ENCODE results near the gene DNAJC15.
A peak's percentile ranks its signal among the peaks of the same experiment; 100 is the strongest.
"Not testable (repeated sequence)": the region's sequence is repeated elsewhere in the genome, so short reads cannot be mapped to it uniquely, and the experiment has no call there.

Gene DNAJC15

DNA sequence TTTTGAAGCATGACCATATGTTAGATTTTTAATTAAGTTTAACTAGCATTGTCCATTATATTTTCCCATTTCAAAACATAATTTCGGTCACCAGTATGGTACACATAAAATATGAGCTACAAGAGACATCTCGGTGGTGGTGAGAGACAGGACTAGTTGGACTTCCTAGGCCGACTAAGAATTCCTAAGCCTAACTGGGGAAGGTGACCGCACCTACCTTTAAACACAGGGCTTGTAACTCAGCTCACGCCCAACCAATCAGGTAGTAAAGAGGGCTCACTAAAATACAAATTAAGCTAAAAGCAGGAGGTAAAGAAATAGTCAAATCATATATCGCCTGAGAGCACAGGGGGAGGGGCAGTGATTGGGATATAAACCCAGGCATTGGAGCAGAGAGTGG is 22.9 kb downstream of the DNAJC15 start:
- DNase-seq = no peak

DNA sequence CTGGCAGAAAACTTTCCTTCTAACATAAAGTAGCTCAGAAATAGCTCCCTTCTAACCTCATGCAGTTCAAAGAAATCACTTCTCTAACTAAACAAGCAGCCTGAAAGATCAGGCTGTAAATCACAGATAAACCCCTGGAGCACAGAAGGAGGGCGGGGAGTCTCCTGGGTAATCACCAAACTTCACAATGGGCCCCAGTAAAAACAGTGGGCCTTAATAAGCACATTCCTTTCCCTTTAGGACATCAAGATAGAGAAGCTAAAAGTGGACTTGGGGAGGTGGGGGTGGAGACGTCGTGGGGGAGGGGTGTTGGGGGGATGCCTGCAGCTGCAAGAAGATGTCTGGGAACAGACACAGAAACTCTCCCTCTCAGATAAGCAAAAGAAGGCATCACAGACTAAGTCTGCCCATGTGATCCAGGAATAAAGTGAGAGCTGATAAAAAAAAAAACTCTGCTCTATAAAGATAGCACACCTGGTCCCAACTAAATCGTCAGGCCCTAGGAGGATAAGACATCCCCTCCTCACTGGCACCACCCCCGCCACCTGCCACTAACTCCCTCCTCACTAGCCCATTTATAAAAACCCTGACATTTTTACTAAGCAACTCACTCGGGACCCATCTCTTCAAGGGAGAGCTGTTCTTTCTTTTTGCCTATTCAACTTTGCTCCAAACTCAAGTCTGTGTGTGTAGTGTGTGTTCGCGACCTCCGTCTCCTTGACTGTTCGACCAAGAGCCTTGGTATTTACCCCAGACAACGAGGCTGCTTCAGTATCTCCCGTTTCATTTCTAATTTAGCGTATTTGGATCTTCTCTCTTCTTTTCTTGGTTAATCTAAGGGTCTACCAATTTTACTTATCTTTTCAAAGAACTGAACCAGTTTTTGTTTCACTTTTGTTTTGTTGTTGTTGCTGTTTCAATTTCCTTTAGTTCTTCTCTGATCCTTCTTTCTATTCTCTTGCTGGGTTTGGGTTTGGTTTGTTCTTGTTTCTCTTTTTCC is 31.7 kb downstream of the DNAJC15 start:
- no peak for DNase-seq

- DNase-seq = no peak
Measured at GRCh38 chr13:43057653-43058317, 34.4 kb downstream of the DNAJC15 start.

- peak; percentile 45 for DNase-seq
Measured at GRCh38 chr13:43058318-43058674, 34.9 kb downstream of the DNAJC15 start.

GRCh38 chr13:43058831-43059230 is 35.4 kb downstream of the DNAJC15 start:
- no peak for DNase-seq

- DNase-seq = not testable (repeated sequence)
Measured at GRCh38 chr13:43059779-43060178, 36.4 kb downstream of the DNAJC15 start.

DNA sequence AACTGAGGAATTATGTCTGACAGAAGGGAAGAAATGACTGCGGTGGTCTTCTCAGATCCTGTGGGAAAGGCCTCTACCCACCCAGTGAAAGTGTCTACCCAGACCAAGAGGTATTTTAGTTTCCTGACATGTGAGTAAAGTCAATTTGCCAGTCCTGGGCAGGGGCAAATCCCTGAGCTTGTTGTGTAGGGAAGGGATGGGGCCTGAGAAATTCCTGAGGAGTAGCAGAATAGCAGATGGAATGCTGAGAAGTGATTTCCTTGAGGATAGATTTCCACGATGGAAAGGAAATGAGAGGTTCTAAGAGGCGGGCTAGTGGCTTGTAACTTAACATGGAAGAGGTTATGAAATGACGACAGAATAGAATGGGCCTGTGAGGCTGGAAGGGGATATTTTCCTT is 37.4 kb downstream of the DNAJC15 start:
- DNase-seq = not testable (repeated sequence)

DNA sequence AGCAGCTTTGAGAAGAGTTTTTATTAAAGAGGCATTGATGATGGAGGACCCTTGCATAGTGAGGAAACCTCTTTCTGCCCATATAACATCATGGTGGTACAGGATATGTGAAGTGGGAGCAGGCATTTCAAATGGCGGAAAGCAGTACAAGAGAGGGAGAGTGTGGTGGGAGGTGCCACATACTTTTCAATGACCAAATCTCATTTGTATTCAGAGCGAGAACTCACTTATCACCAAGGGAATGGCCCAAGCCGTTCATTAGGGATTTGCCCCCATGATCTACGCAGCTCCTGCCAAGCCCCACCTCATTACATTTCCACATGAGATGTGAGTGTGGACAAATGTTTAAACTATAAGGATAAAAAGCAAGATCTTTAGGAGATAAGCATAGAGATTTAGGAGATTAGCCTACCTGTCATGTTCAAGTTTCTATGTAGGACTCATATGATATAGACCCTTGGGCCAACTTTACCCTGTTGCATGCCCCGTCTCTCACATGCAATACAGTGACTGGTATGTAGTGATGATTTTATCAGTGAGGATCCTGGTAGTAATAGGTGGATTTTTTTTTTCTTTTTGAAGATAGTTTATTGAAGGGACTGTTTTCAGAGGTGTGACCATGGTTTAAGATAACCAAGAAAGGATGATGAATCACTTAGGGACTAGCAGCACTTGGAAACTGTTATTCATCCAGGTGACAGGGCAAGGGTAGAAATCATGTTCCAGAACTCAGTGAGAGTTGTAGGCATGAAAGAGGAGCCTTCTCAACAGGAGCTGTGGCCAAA is 38.3 kb downstream of the DNAJC15 start:
- peak; percentile 28 for DNase-seq

GRCh38 chr13:43071824-43072223 is 48.4 kb downstream of the DNAJC15 start:
- DNase-seq = no peak

- no peak for DNase-seq
Measured at GRCh38 chr13:43072394-43072793, 49.0 kb downstream of the DNAJC15 start.

DNA sequence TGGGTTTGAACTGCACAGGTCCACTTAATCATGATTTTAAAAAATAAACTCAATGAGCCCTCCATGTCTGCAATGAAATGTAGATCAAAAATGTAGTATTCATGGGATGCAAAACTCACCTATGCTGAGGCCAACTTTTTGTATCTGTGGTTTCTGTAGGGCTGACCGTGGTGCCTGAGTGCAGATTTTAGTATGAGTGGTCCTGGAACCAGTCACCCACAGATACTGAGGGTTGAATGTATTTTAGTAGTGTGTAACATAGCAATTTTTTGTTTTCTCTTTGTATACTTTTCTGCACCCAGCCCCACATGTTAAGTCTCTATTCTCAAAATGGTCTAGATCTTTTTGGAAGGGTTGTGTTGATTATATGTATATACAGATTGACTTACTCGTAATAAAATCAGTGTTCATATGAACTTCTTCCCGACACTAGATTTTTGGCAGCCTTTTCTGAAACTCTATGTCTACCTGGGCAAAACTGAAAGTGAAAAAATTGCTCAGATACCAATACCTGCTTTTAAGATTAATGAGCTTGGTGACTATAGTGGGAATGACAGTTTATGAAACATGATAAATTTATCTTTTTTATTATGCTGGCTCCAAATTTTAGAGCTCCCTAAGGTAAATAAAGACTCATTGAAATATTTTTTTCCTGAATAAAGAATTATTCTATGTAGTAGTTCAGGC is 51.6 kb downstream of the DNAJC15 start:
- DNase-seq = no peak

GRCh38 chr13:43075511-43075902 is 52.1 kb downstream of the DNAJC15 start:
- not testable (repeated sequence) for DNase-seq

DNA sequence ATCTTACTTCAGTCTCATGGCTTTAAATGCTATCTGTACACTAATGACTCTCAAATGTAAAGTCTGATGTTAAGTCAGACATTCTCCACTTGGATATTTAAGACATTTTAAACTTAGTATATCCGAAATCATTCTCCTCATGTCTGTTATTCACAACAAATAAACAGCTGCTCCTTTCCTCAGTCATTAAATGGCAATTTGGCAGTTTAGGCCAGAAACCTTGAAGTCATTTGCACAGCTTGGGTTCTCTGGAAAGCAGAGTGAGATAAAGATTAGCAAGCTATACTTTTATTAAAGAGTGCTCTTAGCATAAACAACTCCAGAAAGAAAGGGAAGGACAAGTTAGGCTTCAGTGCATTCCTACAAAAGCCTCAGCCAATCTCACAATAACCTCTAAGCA is 53.7 kb downstream of the DNAJC15 start:
- DNase-seq = no peak

GRCh38 chr13:43077461-43077860 is 54.1 kb downstream of the DNAJC15 start:
- no peak for DNase-seq

DNA sequence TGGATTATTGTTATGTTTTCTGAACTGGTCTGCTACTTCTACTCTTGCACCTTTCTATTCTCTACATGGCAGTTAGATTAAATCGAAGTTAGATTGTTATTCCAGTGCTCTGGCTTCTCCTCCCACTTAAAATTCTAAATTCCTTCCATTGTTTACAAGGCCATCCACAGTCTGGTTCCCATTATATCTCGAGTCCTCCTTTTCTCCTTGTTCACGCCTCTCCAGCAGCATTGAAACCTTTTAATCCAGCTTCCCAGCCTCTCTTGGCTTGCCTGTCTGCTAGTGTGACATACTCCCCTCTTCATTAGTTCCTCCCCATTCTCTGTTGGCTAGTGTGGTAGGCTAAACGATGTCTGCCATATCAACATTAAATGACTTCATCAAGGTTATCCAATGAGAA is 54.5 kb downstream of the DNAJC15 start:
- no peak for DNase-seq

DNA sequence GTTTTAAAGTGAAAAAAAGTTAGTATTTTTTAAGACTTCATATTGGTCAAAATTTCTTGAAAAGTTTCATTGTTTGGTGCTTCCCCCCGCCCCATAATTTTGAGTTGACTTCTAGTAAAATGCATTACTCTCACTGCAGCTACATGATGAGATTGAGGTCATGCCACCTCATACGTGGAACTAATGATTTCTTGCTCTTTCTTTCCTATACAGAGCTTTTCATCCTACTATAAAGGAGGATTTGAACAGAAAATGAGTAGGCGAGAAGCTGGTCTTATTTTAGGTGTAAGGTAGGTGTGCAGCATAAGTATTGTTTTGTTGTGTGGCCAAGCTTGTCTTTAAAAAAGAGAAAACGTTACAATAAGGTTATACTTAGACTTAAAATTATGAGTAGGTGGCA is 55.0 kb downstream of the DNAJC15 start:
- no peak for DNase-seq

DNA sequence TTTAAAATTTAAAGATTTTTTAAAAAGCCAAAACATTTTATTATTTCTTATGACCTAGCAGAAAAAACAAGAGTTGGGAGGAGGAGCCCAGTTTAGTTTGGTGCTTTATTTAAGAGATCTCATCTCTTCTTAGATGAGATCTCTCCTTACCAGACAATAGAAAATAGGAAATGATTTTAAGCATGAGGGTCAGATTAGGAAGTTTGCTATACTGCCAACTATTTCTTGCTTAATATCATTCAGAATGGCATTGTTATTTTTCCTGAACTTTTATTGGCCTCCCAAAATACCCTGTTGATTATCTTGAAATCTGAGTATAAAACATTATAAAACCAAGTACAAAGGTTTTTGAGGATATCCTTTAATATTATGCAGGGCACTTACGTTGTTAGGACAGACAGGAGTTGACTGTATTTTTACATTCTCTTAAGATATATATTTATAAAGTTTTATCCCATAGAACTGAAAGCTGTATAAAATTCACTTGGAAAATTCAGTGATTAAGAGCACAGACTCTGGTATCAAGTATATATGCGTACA is 56.1 kb downstream of the DNAJC15 start:
- DNase-seq = no peak

GRCh38 chr13:43080199-43080598 is 56.8 kb downstream of the DNAJC15 start:
- no peak for DNase-seq

DNA sequence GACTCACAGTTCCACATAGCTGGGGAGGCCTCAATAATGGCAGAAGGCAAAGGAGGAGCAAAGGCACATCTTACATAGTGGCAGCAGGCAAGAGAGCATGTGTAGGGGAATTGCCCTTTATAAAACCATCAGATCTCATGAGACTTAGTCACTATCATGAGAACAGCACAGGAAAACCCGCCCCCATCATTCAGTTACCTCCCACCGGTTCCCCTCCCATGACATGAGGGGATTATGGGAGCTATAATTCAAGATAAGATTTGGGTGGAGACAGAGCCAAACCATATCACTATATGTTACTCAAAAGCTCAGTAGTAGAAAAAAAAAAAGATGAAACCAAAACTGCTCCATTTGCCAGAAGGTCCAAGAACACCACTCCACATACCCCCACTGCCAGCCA is 58.5 kb downstream of the DNAJC15 start:
- no peak for DNase-seq

DNA sequence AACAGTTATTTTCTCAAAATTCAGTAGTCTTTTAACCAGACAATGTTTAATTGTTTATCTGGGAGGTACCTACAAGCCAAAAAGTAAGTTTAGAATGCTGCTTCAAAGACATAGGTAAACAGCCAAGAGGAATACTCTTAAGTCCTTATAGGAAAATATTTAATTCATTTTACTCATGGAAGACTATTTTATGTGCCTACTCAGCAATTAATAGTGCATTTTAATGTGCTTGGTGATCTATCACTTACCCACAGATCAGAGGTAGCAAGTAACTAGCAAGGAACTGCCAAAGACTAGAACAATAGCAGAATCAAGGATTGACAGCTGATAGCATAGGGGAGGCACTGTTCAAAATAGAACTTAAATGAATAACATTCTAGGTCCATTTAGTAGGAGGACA is 60.4 kb downstream of the DNAJC15 start:
- no peak for DNase-seq

DNA sequence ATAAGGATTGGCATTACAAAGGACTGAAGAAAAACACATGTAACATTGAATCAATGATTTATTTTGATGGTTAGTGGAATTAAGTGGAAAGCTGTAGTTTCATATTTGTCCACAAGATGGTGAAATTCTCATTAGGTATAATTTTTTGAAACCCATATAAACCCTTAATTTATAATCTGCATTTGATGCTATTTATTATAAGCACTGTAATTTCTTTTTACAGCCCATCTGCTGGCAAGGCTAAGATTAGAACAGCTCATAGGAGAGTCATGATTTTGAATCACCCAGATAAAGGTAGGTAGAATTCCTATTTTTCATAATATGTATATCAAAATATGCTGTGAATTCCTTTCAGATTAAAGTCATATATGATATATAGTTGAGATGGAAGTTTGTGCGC is 62.2 kb downstream of the DNAJC15 start:
- DNase-seq = no peak

- no peak for DNase-seq
Measured at GRCh38 chr13:43086181-43086580, 62.8 kb downstream of the DNAJC15 start.

GRCh38 chr13:43088093-43088511 is 64.7 kb downstream of the DNAJC15 start:
- no peak for DNase-seq
